Posterior vena cava (tissue), 2 donors: Measurements from ENCODE around the gene KIF5A. TPM values are rescaled to one million over a fixed set of nuclear protein-coding genes. Genes with fewer than 3 reads are reported as not detected.

Experiments
- DNase-seq: peaks from one replicate; pipeline ENCODE4 v3.0.0-alpha.2; 2020; ENCODE audit warnings: low spot score
- intact Hi-C, 2 donors: fragments of 100-400 bp; cut with DNase I; formaldehyde crosslinking; loops; one replicate each; pipeline versions ENCODE4 v1.14.1 to v1.14.2; 2022 to 2023
- total RNA-seq, 2 donors: library from RNA; stranded (reverse); fragmentation: NEBNext Ultra II Directional; extraction: Animal tissue kit (Norgen Biotek cat#: 25700); gene quantifications; one replicate each; pipeline ENCODE4 v1.2.1, GENCODE V29; 2021
- donor health status: DM: yes; HTN: yes; CAD: no.
- donor health status: DM: yes; HTN: yes; CAD: no.

KIF5A gene
- total RNA-seq, 2 donors from 2014 or later: 0.10 to 0.14 TPM

GRCh38 chr12:57622293-57623245, 72.7 kb downstream of the KIF5A start:
- intact Hi-C loops: loop anchor here in 1 of 2 donors (5.0 kb wide), 1 partner anchor 40 kb away; no protein-coding TSS in a partner anchor
- DNase-seq: no peak

GRCh38 chr12:57623385-57623784, 73.5 kb downstream of the KIF5A start:
- intact Hi-C loops: loop anchor here in 1 of 2 donors (5.0 kb wide), 1 partner anchor 41 kb away; no protein-coding TSS in a partner anchor
- DNase-seq: no peak

- intact Hi-C loops: loop anchor here in 1 of 2 donors (5.0 kb wide), 1 partner anchor 42 kb away; no protein-coding TSS in a partner anchor
- DNase-seq: no peak
Measured at GRCh38 chr12:57623811-57624390, 74.1 kb downstream of the KIF5A start.

- no peak for DNase-seq
- intact Hi-C loops: loop anchor here in 1 of 2 donors (5.0 kb wide), 1 partner anchor 42 kb away; no protein-coding TSS in a partner anchor
Measured at GRCh38 chr12:57624441-57625220, 74.8 kb downstream of the KIF5A start.

GRCh38 chr12:57625261-57626032, 75.6 kb downstream of the KIF5A start:
- DNase-seq: no peak
- intact Hi-C loops: no loop called here

GRCh38 chr12:57626111-57626920, 76.5 kb downstream of the KIF5A start:
- no peak for DNase-seq
- intact Hi-C loops: no loop called here

- intact Hi-C loops: no loop called here
- no peak for DNase-seq
Measured at GRCh38 chr12:57626921-57627445, 77.1 kb downstream of the KIF5A start.

- intact Hi-C loops: no loop called here
- no peak for DNase-seq
Measured at GRCh38 chr12:57627501-57628279, 77.8 kb downstream of the KIF5A start.

GRCh38 chr12:57628280-57629191, 78.7 kb downstream of the KIF5A start:
- intact Hi-C loops: no loop called here

GRCh38 chr12:57629897-57630471, 80.1 kb downstream of the KIF5A start:
- intact Hi-C loops: loop anchor here in 1 of 2 donors (5.0 kb wide), 1 partner anchor 43 kb away; no protein-coding TSS in a partner anchor
- DNase-seq: no peak

More at GRCh38 chr12:57628280-57629191, 78.7 kb downstream of the KIF5A start:
- no peak for DNase-seq

GRCh38 chr12:57630891-57631433, 81.1 kb downstream of the KIF5A start:
- DNase-seq: no peak
- intact Hi-C loops: loop anchor here in 1 of 2 donors (5.0 kb wide), 1 partner anchor 44 kb away; no protein-coding TSS in a partner anchor

- no peak for DNase-seq
- intact Hi-C loops: loop anchor here in 1 of 2 donors (5.0 kb wide), 1 partner anchor 44 kb away; no protein-coding TSS in a partner anchor
Measured at GRCh38 chr12:57631566-57632072, 81.8 kb downstream of the KIF5A start.

- DNase-seq: no peak
- intact Hi-C loops: loop anchor here in 1 of 2 donors (5.0 kb wide), 1 partner anchor 45 kb away; no protein-coding TSS in a partner anchor
Measured at GRCh38 chr12:57632073-57632957, 82.5 kb downstream of the KIF5A start.
